GM12801 (cell line): ENCODE measurements around the gene BTBD2.

ENCODE experiments used
- TF ChIP-seq, protein P1 (sequence below): IDR thresholded peaks from one replicate; pipeline ENCODE4 v1.5.1; 2011; ENCODE audit warnings: control low read depth; ENCODE audit not compliant: insufficient read length; ENCODE audit errors: extremely low read depth

BTBD2 gene

DNA sequence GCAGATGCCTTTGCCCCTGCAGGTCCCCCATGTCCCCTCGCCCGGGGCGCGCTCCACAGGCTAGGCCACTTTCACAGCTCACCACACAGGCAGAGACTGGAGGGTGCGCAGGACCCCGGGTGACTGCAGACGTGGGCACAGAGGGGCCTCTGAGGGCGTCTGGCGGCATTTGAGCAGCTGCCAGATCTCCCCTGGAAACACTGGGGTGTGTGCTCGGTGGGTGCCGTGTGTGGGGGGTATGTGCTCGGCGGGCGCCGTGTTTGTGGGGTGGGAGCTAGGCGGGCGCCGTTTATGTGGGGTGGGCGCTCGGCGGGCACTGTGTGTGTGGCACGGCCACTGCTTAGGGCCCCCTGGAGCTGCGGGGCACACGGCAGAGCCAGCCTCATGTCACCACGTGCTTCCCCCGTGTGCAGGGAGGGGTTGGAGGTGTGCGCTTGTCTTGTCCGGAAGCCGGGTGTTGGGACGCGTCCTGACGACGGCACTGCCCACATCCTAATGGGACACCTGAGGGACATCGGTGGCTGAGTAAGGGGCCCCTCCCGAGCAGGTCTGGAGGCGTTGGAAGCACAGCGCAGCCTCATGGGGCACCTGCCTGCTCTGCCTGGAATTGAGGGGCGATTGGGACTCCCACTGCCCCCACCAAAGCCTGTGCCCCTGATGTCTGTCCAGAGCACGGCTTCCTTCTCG, 57.8 kb downstream of the BTBD2 start:
- TF ChIP-seq, protein P1, sequence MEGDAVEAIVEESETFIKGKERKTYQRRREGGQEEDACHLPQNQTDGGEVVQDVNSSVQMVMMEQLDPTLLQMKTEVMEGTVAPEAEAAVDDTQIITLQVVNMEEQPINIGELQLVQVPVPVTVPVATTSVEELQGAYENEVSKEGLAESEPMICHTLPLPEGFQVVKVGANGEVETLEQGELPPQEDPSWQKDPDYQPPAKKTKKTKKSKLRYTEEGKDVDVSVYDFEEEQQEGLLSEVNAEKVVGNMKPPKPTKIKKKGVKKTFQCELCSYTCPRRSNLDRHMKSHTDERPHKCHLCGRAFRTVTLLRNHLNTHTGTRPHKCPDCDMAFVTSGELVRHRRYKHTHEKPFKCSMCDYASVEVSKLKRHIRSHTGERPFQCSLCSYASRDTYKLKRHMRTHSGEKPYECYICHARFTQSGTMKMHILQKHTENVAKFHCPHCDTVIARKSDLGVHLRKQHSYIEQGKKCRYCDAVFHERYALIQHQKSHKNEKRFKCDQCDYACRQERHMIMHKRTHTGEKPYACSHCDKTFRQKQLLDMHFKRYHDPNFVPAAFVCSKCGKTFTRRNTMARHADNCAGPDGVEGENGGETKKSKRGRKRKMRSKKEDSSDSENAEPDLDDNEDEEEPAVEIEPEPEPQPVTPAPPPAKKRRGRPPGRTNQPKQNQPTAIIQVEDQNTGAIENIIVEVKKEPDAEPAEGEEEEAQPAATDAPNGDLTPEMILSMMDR = no peak

DNA sequence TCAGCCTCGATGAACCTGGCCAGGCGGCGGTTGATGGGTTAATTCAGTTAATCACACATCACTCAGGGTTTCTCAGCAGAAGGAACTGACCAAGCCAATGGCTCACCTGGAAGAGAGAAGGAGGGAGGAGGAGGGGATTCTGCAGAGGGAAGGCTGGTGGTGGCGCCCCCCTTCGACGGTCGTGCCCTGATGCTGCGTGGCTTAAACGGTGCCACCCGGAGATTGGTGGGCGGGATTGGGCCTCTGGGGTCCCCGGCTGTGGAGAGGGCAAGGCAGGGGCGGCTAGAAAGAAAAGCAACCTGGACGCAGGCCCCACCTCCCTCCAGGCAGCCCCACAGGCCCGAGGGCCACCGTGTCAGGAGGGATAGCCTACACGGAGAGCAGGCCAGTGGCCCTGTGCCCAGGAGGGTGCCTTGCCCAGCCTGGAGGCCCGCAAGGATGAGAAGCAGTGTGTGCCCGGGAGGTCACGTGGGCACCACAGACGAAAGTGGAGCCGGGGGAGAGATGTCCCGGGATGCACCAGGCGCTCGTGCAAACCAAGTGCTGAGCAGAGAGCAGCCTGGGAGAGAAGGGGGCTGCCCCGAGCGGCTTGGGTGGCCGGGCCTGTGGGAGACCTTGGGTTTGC, 58.5 kb downstream of the BTBD2 start:
- TF ChIP-seq, protein P1 = no peak

DNA sequence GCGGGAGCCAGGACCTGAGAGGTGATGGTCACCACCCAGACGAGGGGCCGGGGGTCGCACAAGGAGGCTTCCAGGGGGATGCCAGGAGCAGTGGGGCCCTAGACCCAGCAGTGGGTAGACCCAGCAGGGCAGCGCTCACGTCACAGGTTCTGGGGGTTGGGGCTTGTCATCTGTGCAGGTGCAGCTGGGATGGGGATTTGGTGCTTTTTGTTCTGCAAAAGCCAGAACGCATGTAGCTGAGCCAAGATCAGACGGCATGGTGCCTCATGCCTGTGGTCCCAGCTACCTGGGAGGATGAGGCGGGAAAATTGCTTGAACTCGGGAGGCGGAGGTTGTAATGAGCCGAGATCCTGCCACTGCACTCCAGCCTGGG, 59.4 kb downstream of the BTBD2 start:
- TF ChIP-seq, protein P1 = no peak

DNA sequence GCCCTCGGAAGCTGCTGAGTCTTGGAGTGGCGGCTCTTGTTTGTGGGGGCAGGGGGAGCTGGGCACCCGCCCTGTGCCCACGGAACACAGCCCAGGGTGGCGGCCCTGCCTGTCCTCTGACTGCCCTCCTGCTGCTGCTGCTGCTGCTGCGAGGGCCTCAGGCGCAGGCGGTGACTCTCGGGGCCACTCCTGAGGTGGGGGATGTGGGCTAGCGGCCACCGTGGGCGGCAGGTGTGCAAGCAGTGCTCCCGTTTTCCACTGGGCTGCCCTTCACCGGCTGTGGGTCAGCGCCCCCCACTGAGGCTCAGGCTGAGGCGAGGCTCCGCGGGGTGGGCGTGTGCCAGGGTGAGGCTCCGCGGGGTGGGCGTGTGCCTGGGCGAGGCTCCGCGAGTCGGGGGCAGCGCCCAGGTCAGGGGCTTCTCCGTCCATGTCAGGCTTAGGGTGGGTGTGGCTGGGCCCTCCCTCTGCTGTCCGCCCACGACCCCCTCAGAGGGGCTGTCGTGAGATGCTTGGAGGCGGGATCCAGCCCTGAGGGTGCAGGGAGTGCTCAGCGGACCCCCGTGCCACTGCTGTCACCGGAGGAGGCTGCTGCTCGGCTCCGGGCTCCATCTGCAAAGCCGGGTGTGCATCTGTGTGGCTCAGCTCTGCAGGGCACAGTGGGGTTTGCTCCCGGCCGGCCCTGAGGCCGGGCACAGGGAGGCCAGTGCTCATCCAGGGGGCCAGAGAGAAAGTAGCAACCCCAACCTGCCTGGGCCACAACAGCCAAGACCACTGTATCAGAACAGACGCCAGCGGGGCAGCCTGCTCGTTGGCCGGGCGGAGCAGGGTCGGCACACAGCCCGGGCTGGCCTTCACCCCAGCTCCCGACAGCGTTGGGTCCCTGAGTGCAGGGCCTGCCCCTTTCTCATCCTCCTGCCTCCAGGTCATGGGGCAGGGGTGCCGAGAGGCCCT, 60.1 kb downstream of the BTBD2 start:
- TF ChIP-seq, protein P1 = no peak

DNA sequence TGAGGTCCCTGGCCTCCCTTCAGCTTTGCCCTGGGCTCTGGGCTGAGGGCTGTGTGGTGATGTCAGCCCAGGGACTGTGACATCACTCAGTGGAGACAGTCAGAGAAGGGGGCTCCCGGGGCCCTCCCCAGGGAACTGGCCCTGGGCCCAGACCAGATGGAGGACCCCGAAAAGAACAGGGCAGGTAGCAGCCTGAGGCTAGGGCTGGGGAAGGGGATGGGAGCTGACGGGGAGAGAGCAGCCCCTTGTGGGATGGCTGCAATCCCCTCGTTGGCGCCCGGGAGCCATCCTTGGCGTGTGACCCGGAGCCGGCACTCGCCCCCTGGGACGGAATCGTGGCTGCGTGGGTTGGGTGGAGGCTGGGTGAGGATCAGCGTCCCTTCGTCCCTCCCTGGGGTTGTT, 61.0 kb downstream of the BTBD2 start:
- TF ChIP-seq, protein P1 = no peak

DNA sequence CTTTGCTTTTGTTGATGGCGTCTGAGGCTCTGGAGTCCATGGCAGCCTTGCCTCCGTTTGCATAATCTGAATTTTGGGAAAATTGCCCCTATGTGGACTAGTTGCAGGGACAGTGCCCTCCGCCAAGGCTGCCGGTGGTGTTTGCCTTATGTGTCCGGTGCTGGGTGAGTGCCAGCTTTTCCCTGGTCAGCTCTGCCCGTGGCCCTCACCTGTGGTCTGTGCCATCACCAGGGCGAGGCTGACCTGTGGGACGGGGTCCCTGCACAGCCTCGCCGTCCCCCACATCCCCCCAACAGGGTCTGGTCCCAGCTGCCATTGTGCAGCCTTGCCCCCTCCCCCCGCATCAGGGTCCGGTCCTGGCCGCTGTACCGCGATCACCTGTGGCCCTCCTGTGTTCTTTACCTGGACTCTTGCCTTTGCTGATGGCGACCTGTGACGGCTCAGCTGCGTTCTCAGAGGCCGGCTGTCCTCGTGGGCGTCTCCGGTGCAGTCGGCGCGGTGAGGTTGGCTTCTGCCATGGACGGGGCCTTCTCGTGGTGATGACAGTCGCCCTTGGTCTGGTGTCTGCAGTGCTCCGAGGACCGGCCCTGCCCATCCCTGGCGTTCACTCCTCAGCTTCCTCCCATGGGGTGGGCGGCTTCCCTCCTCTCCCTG, 61.9 kb downstream of the BTBD2 start:
- TF ChIP-seq, protein P1 = no peak

DNA sequence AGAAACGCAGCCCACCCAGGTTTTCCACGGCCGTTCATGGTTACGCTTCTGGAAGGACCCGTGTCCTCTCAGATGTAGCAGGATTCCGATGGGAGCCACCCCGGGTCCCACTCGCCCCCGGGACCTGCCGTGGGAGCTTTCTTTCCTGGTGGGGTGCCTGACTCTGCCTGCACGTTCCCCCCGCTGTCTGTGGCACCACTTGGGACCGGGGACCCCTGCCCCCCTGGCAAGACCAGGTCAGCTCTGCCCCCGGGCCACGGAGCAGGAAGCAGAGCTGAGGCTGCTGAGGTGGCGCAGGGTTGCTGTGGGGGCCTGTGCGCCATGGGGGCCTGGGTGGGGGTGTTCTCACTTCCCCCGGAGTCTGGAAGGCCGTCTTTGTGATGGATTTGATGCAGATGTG, 62.5 kb downstream of the BTBD2 start:
- TF ChIP-seq, protein P1 = no peak
